COR-L47 (cell line): ENCODE data around the gene MUC12.
"Not testable (repeated sequence)": the region's sequence is repeated elsewhere in the genome, so short reads cannot be mapped to it uniquely, and the experiment has no call there.

Source experiments
- DNase-seq: peaks from one replicate; lab custom pipeline; 2025; lab: John Stamatoyannopoulos, UW

MUC12 gene

GRCh38 chr7:100962537-100962936 lies 6.8 kb upstream of the MUC12 start:
- DNase-seq: no peak

GRCh38 chr7:100963386-100963785 lies 6.0 kb upstream of the MUC12 start:
- no peak for DNase-seq

GRCh38 chr7:100963874-100964273 lies 5.5 kb upstream of the MUC12 start:
- no peak for DNase-seq

GRCh38 chr7:100964630-100965029 lies 4.7 kb upstream of the MUC12 start:
- no peak for DNase-seq

GRCh38 chr7:100965045-100965722 lies 4.2 kb upstream of the MUC12 start:
- DNase-seq: no peak

DNA sequence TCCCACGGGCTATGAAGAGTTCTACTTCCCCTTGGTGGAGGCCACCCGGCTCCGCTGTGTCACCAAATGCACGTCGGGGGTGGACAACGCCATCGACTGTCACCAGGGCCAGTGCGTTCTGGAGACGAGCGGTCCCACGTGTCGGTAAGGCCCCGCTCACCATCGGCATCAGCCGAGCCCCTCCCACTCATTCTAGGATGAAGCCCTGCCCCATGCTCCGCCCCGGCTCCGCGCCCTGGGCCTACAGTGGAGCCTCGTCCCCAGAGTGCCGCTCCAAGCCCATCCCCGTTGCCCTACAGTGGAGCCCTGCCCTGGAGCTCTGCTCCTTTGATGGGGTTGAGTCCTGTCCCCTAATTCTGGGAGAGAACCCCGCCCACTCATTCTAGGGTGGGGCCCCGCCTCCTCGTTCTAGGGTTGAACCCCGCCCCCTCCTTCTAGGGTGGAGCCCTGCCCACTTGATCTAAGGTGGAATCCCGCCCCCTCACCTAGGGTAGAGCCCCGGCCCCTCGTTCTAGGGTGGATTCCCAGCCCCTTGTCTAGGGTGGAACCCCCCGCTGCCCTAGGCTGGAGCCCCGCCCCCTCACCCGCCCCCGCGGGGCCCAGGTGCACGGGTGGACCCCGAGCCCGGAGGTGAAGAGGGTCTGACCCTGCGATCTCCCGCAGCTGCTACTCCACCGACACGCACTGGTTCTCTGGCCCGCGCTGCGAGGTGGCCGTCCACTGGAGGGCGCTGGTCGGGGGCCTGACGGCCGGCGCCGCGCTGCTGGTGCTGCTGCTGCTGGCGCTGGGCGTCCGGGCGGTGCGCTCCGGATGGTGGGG lies 3.4 kb upstream of the MUC12 start:
- DNase-seq: no peak

GRCh38 chr7:100966542-100967291 lies 2.6 kb upstream of the MUC12 start:
- DNase-seq: no peak

DNA sequence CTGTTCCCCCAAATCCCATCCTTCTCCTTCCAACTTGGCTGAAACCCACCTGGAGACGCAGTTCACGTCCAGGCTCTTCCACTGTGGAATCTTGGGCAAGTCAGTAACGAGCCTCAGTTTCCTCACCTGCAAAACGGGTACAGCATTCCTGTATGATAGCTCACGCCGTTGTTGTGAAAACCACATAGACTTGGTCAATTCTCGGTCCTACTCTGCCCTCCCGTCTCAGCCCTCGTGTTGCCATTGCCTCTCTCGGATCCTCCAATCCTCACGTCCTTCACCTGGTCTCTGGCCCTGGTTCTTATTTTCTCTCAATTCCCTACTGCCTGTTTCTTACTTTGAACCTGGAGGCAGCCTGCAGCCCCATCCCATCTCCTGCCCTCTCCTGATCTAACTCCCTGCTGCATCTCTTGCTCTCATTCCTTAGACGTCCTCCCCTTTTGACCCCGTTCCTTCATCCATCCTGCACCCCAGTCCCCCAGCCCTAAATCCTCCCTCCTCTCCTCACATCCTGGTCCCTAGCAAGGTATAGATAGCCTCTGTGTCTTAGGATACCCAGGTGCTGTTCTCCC lies 2.0 kb upstream of the MUC12 start:
- DNase-seq: no peak

GRCh38 chr7:100968031-100968430 lies 1.3 kb upstream of the MUC12 start:
- DNase-seq: no peak

DNA sequence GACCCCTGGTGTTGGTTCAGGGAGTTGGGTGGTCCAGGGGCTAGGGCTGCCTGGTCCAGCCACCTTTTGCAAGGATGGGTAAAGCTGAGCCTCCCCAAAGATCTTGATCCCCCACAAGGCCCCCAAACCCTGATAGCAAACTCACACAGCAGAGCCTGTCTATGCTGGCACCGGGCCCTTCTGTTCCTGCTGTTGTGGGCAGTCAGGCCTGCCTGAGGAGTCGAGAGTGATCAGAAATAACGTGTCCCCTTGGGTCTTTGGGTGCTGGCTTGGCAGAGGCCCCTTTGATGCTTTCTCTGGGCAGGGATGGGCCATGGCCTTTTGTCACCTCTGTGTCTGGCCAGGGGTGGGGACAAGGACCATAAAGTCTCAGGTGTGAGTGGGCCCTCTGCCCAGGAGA lies 715 bp upstream of the MUC12 start:
- no peak for DNase-seq

- DNase-seq: no peak
These were observed 2.0 kb downstream of the MUC12 start for GRCh38 chr7:100971111-100972001.

DNA sequence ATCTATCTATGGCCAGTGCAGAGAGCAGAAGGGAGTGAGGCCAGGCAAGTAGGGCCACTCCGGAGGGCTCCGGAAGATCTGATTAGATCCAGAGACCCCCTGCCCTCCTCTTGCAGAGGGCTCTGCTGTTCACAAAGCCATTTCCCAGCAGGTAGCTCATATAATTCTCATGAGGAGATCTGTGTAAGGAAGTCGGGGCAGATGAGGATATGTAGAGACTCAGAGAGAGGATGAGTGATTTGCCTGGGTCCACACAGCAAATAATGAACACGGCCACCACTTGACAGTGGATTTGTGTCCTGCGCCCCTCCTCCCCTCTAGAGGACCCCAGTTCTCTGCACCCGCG lies 2.6 kb downstream of the MUC12 start:
- DNase-seq: no peak

DNA sequence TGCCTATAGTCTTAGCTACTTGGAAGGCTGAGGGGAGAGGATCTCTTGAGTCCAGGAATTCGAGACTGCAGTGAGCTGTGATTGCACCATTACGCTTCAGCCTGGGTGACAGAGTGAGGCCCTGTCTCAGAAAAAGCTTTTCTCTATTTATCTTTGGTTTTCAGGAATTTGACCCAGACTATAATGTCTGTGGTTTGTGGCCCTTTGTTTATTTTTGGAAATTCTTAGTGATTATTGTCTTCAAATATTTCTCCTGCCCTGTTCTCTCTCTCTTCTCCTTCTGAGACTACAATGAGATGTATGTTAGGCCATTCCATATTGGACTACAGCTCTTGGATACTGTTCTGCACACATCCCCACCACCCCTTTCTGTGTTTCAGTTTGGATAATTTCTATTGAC lies 4.7 kb downstream of the MUC12 start:
- no peak for DNase-seq

DNA sequence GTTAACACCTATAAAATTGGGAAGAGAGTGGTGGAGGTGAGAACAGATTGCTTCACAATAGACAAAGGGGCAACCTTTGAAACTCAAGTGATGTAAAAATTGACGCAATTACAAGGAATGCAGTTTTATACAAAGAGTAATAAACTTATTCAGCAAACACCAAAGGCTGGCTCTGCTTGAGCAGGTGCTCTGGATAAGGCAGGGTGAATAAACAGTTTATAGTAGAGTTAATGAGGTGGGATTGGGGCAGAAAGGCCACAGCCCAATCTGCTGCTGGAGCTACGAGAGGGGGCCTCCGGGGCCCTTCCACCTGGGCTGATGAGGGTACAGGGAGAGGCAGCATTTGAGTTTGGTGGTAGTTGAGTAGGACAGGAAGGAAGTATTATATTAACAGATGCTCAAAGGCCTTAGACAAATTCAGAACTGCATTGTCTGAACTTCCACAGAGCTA lies 6.0 kb downstream of the MUC12 start:
- DNase-seq: no peak

DNA sequence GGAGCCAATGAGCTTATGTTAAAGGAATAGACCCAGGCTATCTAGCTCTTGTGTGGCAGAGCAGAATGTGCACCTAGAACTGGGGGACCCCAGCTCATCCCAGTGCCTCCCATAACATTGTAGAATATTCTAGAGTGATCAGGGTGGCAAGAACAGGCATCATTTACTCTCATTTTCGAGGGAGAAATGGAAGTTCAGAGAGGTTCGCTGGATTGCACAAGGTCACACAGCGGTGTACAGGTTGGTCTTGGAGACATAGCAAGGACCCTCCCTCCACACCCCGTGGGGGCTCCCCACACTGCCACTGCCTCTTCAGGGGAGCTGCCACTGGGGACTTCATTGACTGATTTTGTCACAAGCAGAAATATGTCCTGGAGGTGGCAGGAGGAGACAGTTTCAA lies 8.9 kb downstream of the MUC12 start:
- no peak for DNase-seq

DNA sequence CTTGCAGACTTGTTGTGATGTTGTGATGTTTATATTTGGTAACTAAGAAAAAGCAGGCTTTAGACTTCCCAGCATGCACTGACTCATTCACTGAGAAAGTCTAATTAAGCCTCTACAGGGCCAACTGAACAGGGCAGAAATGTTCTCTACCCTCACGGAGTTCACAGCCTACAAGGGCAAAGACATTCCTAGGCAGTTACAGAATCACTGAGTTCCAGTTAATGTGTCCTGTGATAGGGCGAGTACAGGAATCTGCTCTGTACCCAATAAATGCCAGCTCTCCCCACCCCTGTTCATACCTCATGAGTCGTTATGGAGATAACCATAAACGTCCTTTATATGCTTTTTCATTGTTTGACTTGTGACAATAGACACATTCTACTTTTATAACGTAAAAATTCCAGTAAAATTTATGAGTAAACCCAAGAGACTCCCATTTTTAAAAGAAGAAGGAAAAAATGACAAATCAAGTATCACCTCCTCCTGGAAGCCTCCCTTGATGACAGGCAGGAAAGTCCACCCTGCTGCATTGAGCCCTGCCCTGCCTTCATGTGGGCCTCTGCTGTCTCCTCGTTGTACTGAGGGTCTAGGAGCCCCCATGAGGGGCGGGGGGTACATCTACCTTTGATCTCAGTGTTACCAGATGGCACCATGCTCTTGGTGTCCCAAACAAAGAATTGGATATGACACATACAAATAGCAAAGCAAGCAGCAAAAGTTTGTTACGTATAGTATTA lies 14.3 kb downstream of the MUC12 start:
- no peak for DNase-seq

DNA sequence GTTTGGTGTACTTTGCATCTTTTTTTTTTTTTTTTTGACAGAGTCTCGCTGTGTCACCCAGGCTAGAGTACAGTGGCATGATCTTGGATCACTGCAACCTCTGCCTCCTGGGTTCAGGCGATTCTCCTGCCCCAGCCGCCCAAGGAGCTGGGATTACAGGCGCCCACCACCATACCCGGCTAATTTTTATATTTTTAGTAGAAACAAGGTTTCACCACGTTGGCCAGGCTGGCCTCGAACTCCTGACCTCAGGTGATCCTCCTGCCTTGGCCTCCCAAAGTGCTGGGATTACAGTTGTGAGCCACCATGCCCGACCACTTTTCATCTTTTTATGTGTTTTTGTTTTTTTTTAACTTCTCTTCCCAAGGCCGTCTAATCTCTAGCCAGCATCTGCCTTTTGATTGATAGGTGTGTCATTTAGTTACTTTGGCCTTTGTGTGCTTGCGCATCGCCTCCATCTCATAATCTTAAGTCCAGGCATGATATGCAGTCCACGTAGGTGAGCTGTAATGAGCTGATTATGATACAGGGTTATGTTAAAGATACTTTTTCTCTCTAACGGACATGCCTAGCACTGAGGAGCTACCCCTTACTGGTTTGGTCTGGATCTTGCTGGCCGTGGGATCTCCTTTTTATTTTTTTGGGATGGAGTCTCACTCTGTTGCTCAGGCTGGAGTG lies 15.0 kb downstream of the MUC12 start:
- DNase-seq: not testable (repeated sequence)

GRCh38 chr7:100985033-100985797 lies 15.8 kb downstream of the MUC12 start:
- DNase-seq: not testable (repeated sequence)

- DNase-seq: no peak
These were observed 22.3 kb downstream of the MUC12 start for GRCh38 chr7:100991631-100992030.
